Panc1 (cell line): Measurements from ENCODE around the gene EXOSC7. TPM values are rescaled to one million over a fixed set of nuclear protein-coding genes. Genes with fewer than 3 reads are reported as not detected.

Experiments used
- ATAC-seq: fragments of 200-7000 bp; cut with Tn5 transposase; 2 replicates; pipeline ENCODE4 v1.9.1; 2020; ENCODE audit warnings: mild to moderate bottlenecking, moderate library complexity
- BruUV-seq: library from RNA; stranded (reverse); fragments of 400-500 nt; replicated peaks from 2 replicates; lab custom pipeline; 2021; lab: Mats Ljungman, UMichigan
- CTCF ChIA-PET: fragments of 300-600 bp; sonication (Branson Sonifier 250); formaldehyde crosslinking; loops from one replicate; lab custom pipeline; 2022; ENCODE audit warnings: antibody characterized with exemption; lab: Charles Lee
- POLR2A ChIA-PET: fragments of 300-600 bp; sonication (Branson Sonifier 250); formaldehyde crosslinking; loops from one replicate; lab custom pipeline; 2022; ENCODE audit warnings: antibody characterized with exemption; lab: Charles Lee
- DNase-seq: peaks from one replicate; pipeline ENCODE4 v3.0.0-alpha.2; 2010; ENCODE audit warnings: low read depth, low spot score
- H3K27ac ChIP-seq: 2 replicates; pipeline ENCODE4 v1.5.1; 2011; ENCODE audit warnings: mild to moderate bottlenecking, low read length, inconsistent platforms
- H3K27me3 ChIP-seq: fragments of 200-500 bp; sonication (Bioruptor generic); 2 replicates; pipeline ENCODE4 v1.6.0; 2014; ENCODE audit warnings: low read length, inconsistent platforms; ENCODE audit not compliant: control insufficient read depth, insufficient read depth
- H3K36me3 ChIP-seq: fragments of 200-500 bp; sonication (Bioruptor generic); 2 replicates; pipeline ENCODE4 v1.5.1; 2014; ENCODE audit warnings: inconsistent platforms, mild to moderate bottlenecking, low read length, moderate library complexity; ENCODE audit not compliant: control insufficient read depth, insufficient read depth
- H3K4me1 ChIP-seq: 2 replicates; pipeline ENCODE4 v1.5.1; 2011; ENCODE audit warnings: inconsistent platforms, mild to moderate bottlenecking, low read length, moderate library complexity; ENCODE audit not compliant: control insufficient read depth, insufficient read depth
- H3K4me3 ChIP-seq, 2 experiments: 2 replicates each; pipeline ENCODE4 v1.5.1; 2011 to 2012; ENCODE audit warnings: low read depth in 2 of 2, low read length in 2 of 2, mild to moderate bottlenecking in 2 of 2, inconsistent platforms in 1 of 2, moderate library complexity in 1 of 2
- H3K9me3 ChIP-seq: fragments of 200-500 bp; sonication (Bioruptor generic); 2 replicates; pipeline ENCODE4 v1.5.1; 2014; ENCODE audit warnings: low read depth, mild to moderate bottlenecking, inconsistent platforms, low read length, moderate library complexity; ENCODE audit not compliant: control insufficient read depth, insufficient read depth
- CTCF ChIP-seq: fragments of 450-650 bp; IDR thresholded peaks from 2 replicates; pipeline ENCODE4 v1.5.1; 2017; ENCODE audit warnings: mild to moderate bottlenecking
- POLR2AphosphoS5 ChIP-seq: IDR thresholded peaks from 2 replicates; pipeline ENCODE4 v1.6.1; 2012; ENCODE audit warnings: mild to moderate bottlenecking, low read depth, low read length, moderate library complexity
- REST ChIP-seq, 2 experiments: IDR thresholded peaks; 2 replicates each; pipeline ENCODE4 v1.6.1; 2011 to 2012; ENCODE audit warnings: low read depth in 2 of 2, control low read depth in 1 of 2, low read length in 1 of 2, mild to moderate bottlenecking in 1 of 2, moderate library complexity in 1 of 2; ENCODE audit not compliant: insufficient read depth in 1 of 2
- SIN3A ChIP-seq: IDR thresholded peaks from 2 replicates; pipeline ENCODE4 v1.6.1; 2012; ENCODE audit warnings: low read depth, mild to moderate bottlenecking, low read length, moderate library complexity, borderline replicate concordance; ENCODE audit not compliant: insufficient read depth
- TCF7L2 ChIP-seq: IDR thresholded peaks from 2 replicates; pipeline ENCODE4 v1.6.1; 2011; ENCODE audit warnings: mild to moderate bottlenecking, low read depth, low read length, inconsistent platforms
- in situ Hi-C: cut with HindIII; loops from 2 replicates; pipeline ENCODE4 v1.10.0; 2016; ENCODE audit warnings: low sequenced_read_pairs, low pct_unique_long_range_greater_than_20kb
- intact Hi-C: fragments of 100-400 bp; cut with micrococcal nuclease; formaldehyde crosslinking; loops from one replicate; pipeline ENCODE4 v1.10.0; 2022; ENCODE audit not compliant: unreplicated experiment
- total RNA-seq: library from RNA; stranded (reverse); gene quantifications from one replicate; pipeline ENCODE4 v1.2.1, GENCODE V29; 2021; ENCODE audit not compliant: unreplicated experiment

Gene EXOSC7
- total RNA-seq, 1 experiment from 2014 or later, result 38.4 TPM

GRCh38 chr3:44930911-44931310 lies 45.1 kb upstream of the EXOSC7 start:
- in situ Hi-C loops (no loop called here), intact Hi-C loops (no loop called here)
- no peak overlapping the region for H3K4me3 ChIP-seq
- ATAC-seq, result no peak
- no peaks in the 10 kb centered on the region for H3K36me3 ChIP-seq
- H3K4me1 ChIP-seq, result no peaks in the 10 kb centered on the region
- TF ChIP-seq TCF7L2 (no peak), REST (IDR thresholded peaks at IDR 0.05; ENCODE audit: insufficient read depth in 1 of 2, low read depth in 2 of 2, low read length in 1 of 2) (no peak), POLR2AphosphoS5 (no peak), CTCF (no peak), SIN3A (no peak)
- CTCF ChIA-PET, result interaction anchor here (0.6 kb wide), 1 partner anchor 201 kb away, joined by 4 read pairs; no protein-coding TSS in a partner anchor
- no peaks in the 10 kb centered on the region for H3K27me3 ChIP-seq
- no peaks in the 10 kb centered on the region for H3K9me3 ChIP-seq
- POLR2A ChIA-PET, result no interaction called here
- no peak for DNase-seq
- H3K27ac ChIP-seq, result no peak overlapping the region
- no TSS peak for BruUV-seq

- POLR2A ChIA-PET, result no interaction called here
Measured at GRCh38 chr3:44931791-44932190, 44.3 kb upstream of the EXOSC7 start.

More at GRCh38 chr3:44931791-44932190, 44.3 kb upstream of the EXOSC7 start:
- TF ChIP-seq REST (IDR thresholded peaks at IDR 0.05; ENCODE audit: insufficient read depth in 1 of 2, low read depth in 2 of 2, low read length in 1 of 2) (no peak), SIN3A (no peak), TCF7L2 (no peak), CTCF (no peak), POLR2AphosphoS5 (no peak)
- no peak for DNase-seq
- CTCF ChIA-PET, result no interaction called here
- in situ Hi-C loops (no loop called here), intact Hi-C loops (no loop called here)
- Histone ChIP-seq H3K27ac (no peak overlapping the region), H3K4me1 (no peaks in the 10 kb centered on the region), H3K9me3 (no peaks in the 10 kb centered on the region), H3K4me3 (no peak overlapping the region), H3K36me3 (no peaks in the 10 kb centered on the region), H3K27me3 (no peaks in the 10 kb centered on the region)
- no TSS peak for BruUV-seq
- ATAC-seq, result no peak
